NOMO-1 (cell line): Measurements from ENCODE around the gene ALPK1.
"Not testable (repeated sequence)": the region's sequence is repeated elsewhere in the genome, so short reads cannot be mapped to it uniquely, and the experiment has no call there.

Source experiments
- DNase-seq, 2 experiments: peaks; one replicate each; lab custom pipeline; 2025; ENCODE audit not compliant: unreplicated experiment in 2 of 2; lab: John Stamatoyannopoulos, UW

ALPK1 gene

GRCh38 chr4:112284166-112284565, 13.0 kb upstream of the ALPK1 start:
- DNase-seq, result peak in 1 of 2 experiments; percentile 38

GRCh38 chr4:112284662-112285411, 12.3 kb upstream of the ALPK1 start:
- DNase-seq, result peak in 1 of 2 experiments; percentile 38

GRCh38 chr4:112287258-112287989, 9.7 kb upstream of the ALPK1 start:
- DNase-seq, result no peak

- peak in 1 of 2 experiments; percentile 24 for DNase-seq
Observed at GRCh38 chr4:112288455-112288854, 8.7 kb upstream of the ALPK1 start.

- DNase-seq, result no peak
Observed at GRCh38 chr4:112289407-112290253, 7.5 kb upstream of the ALPK1 start.

- no peak for DNase-seq
Observed at GRCh38 chr4:112290341-112290740, 6.8 kb upstream of the ALPK1 start.

GRCh38 chr4:112299721-112300120, 2.6 kb downstream of the ALPK1 start:
- DNase-seq, result no peak

GRCh38 chr4:112302320-112303274, 5.4 kb downstream of the ALPK1 start:
- no peak for DNase-seq

- not testable (repeated sequence) for DNase-seq
Observed at GRCh38 chr4:112305477-112305876, 8.3 kb downstream of the ALPK1 start.

GRCh38 chr4:112309263-112309791, 12.2 kb downstream of the ALPK1 start:
- DNase-seq, result not testable (repeated sequence)

- no peak for DNase-seq
Observed at GRCh38 chr4:112311516-112311915, 14.3 kb downstream of the ALPK1 start.

- DNase-seq, result peak; percentile 50 to 93
Observed at GRCh38 chr4:112312610-112313239, 15.6 kb downstream of the ALPK1 start.

GRCh38 chr4:112315446-112315845, 18.3 kb downstream of the ALPK1 start:
- DNase-seq, result peak in 1 of 2 experiments; percentile 56

GRCh38 chr4:112316360-112316759, 19.2 kb downstream of the ALPK1 start:
- DNase-seq, result peak; percentile 57 to 78

GRCh38 chr4:112318239-112319142, 21.3 kb downstream of the ALPK1 start:
- DNase-seq, result peak in 1 of 2 experiments; percentile 4

GRCh38 chr4:112321776-112322684, 24.9 kb downstream of the ALPK1 start:
- DNase-seq, result peak; percentile 39 to 55

GRCh38 chr4:112322866-112323265, 25.7 kb downstream of the ALPK1 start:
- no peak for DNase-seq
